CD4-positive, alpha-beta T cell (primary cell): ENCODE data around the gene MROH9. TPM values are rescaled to one million over a fixed set of nuclear protein-coding genes. Genes with fewer than 3 reads are reported as not detected.

ENCODE experiments used
- ATAC-seq: fragments of 200-7000 bp; cut with Tn5 transposase; one replicate; pipeline ENCODE4 v1.10.0; 2022; ENCODE audit warnings: mild to moderate bottlenecking; ENCODE audit not compliant: poor library complexity
- CTCF ChIA-PET: fragments of 350-600 bp; sonication (Branson Sonifier 250); formaldehyde crosslinking; loops from one replicate; lab custom pipeline; 2021; ENCODE audit warnings: antibody characterized with exemption, inconsistent platforms; lab: Charles Lee
- POLR2A ChIA-PET: fragments of 350-600 bp; sonication (Branson Sonifier 250); formaldehyde crosslinking; loops from one replicate; lab custom pipeline; 2021; ENCODE audit warnings: antibody characterized with exemption, inconsistent platforms; lab: Charles Lee
- DNase-seq, 14 experiments: peaks; one replicate each; pipeline ENCODE4 v3.0.0-alpha.2; 2013 to 2020; ENCODE audit warnings: mixed read lengths in 2 of 14
- H3K27ac ChIP-seq, 2 donors: one replicate each; pipeline versions ENCODE4 v1.5.1 to v1.7.0; 2013; ENCODE audit warnings: low read length in 2 of 2, low read depth in 1 of 2, mild to moderate bottlenecking in 1 of 2
- H3K27me3 ChIP-seq, 2 experiments: 1 replicate in 1 of 2; 2 replicates in 1 of 2; pipeline versions ENCODE4 v1.6.1 to v1.7.0; 2013; ENCODE audit warnings: low read length in 2 of 2, control low read depth in 1 of 2, mild to moderate bottlenecking in 1 of 2, moderate library complexity in 1 of 2; ENCODE audit not compliant: insufficient read depth in 2 of 2, control insufficient read depth in 1 of 2
- H3K36me3 ChIP-seq: one replicate; pipeline ENCODE4 v1.6.1; 2013; ENCODE audit warnings: low read length, control low read depth; ENCODE audit not compliant: insufficient read depth
- H3K4me1 ChIP-seq: one replicate; pipeline ENCODE4 v1.6.1; 2013; ENCODE audit warnings: low read length, control low read depth; ENCODE audit not compliant: insufficient read depth
- H3K4me3 ChIP-seq: one replicate; pipeline ENCODE4 v1.5.1; 2013; ENCODE audit warnings: mild to moderate bottlenecking, low read length, moderate library complexity
- H3K9me3 ChIP-seq, 2 experiments: 1 replicate in 1 of 2; 2 replicates in 1 of 2; pipeline versions ENCODE4 v1.6.1 to v1.7.0; 2013; ENCODE audit warnings: low read length in 2 of 2, mild to moderate bottlenecking in 2 of 2, control low read depth in 1 of 2, moderate library complexity in 1 of 2; ENCODE audit not compliant: control insufficient read depth in 1 of 2, insufficient read depth in 1 of 2
- H3K27ac Mint-ChIP-seq: one replicate; pipeline ENCODE4 v1.8.0; 2020; ENCODE audit warnings: mixed read lengths
- H3K27me3 Mint-ChIP-seq: one replicate; pipeline ENCODE4 v1.8.0; 2021; ENCODE audit warnings: mixed read lengths
- H3K36me3 Mint-ChIP-seq: one replicate; pipeline ENCODE4 v1.8.0; 2021; ENCODE audit warnings: low read depth, mixed read lengths
- H3K4me1 Mint-ChIP-seq: one replicate; pipeline ENCODE4 v1.8.0; 2021; ENCODE audit warnings: low read depth, mixed read lengths
- H3K4me3 Mint-ChIP-seq: one replicate; pipeline ENCODE4 v1.8.0; 2020; ENCODE audit warnings: mild to moderate bottlenecking, mixed read lengths
- H3K9me3 Mint-ChIP-seq: one replicate; pipeline ENCODE4 v1.8.0; 2020; ENCODE audit warnings: mixed read lengths
- intact Hi-C, 2 experiments: fragments of 100-400 bp; cut with DNase I in 1 of 2; cut with micrococcal nuclease in 1 of 2; formaldehyde crosslinking; loops; one replicate each; pipeline versions ENCODE4 v1.15.1 to v1.9.0; 2023 to 2025; cut with DNase I, micrococcal nuclease
- total RNA-seq, 174 experiments: library from RNA in 2 of 174; stranded (reverse) in 2 of 174; gene quantifications; one replicate each; pipeline ENCODE4 v1.2.3 and lab custom pipeline; 2021 to 2026
- TF ChIP-seq, protein P1 (sequence below): fragments of 200-600 bp; IDR thresholded peaks from one replicate; pipeline ENCODE4 v1.8.0; 2022; ENCODE audit warnings: antibody characterized with exemption, mild to moderate bottlenecking

Gene MROH9
- total RNA-seq, 2 experiments from 2014 or later = not detected

DNA sequence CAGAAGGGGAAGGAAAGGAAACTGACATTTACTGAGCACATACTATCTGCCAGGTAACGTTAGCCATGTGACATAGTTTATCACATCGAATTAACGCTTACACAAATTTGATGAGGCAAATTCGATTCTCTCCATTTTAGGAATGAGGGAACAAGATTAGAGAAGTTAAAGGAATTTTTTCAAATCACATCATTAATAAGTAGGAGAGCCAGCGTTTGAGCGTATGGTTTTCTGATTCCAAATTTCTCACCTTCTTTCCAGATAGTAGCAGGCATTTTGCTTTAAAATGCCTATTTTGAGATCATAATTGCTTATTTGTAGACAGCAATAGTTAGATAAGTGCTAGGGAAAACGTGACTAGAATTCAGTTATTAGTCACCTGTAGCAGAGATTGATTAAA is 174.6 kb downstream of the MROH9 start:
- Histone ChIP-seq H3K27ac (no peak overlapping the region), H3K36me3 (no peaks in the 10 kb centered on the region), H3K4me3 (no peak overlapping the region), H3K9me3 (no peaks in the 10 kb centered on the region), H3K27me3 (peaks cover 0 to 5% of the 10 kb centered on the region in 2 experiments), H3K4me1 (no peaks in the 10 kb centered on the region)
- no peak for ATAC-seq
- no peaks in the 10 kb centered on the region for H3K4me1 Mint-ChIP-seq
- H3K36me3 Mint-ChIP-seq = no peaks in the 10 kb centered on the region
- CTCF ChIA-PET = no interaction called here
- no peak overlapping the region for H3K27ac Mint-ChIP-seq
- no peak overlapping the region for H3K4me3 Mint-ChIP-seq
- H3K27me3 Mint-ChIP-seq = peaks cover 19% of the 10 kb centered on the region
- H3K9me3 Mint-ChIP-seq = no peaks in the 10 kb centered on the region
- intact Hi-C loops = no loop called here
- POLR2A ChIA-PET = no interaction called here
- TF ChIP-seq, protein P1, sequence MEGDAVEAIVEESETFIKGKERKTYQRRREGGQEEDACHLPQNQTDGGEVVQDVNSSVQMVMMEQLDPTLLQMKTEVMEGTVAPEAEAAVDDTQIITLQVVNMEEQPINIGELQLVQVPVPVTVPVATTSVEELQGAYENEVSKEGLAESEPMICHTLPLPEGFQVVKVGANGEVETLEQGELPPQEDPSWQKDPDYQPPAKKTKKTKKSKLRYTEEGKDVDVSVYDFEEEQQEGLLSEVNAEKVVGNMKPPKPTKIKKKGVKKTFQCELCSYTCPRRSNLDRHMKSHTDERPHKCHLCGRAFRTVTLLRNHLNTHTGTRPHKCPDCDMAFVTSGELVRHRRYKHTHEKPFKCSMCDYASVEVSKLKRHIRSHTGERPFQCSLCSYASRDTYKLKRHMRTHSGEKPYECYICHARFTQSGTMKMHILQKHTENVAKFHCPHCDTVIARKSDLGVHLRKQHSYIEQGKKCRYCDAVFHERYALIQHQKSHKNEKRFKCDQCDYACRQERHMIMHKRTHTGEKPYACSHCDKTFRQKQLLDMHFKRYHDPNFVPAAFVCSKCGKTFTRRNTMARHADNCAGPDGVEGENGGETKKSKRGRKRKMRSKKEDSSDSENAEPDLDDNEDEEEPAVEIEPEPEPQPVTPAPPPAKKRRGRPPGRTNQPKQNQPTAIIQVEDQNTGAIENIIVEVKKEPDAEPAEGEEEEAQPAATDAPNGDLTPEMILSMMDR = no peak
- no peak for DNase-seq

DNA sequence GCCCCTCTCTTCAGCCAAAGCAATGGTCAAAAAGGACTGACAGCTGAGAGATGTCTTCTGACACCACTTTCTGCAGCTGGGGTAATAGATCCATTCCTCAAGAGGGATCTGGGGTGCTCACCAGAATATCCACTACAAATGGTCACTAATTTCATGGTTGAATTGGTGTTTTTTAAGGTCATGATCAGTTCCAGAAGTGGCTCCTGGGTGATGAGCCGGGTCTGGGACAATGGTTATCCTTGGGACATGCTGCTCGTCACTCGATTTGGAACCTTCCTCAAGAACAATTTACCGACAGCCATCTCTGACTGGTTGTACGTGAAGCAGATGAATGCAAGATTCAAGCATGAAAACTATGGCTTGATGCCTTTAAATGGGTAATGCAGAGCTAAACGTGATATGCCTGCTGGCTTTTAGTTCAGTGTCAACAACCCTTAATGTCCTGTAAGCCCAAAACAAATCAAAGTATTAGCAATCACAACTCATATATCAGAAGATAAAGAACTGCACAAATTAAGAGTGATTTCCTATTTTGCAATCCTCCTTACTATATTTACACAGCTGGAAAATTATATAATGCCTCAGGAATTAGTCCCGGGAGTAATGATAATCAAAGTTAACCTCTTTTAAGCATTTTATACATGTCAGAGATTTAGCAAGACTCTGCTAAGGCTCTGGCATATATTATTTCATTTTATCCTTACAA is 175.4 kb downstream of the MROH9 start:
- H3K27me3 Mint-ChIP-seq = peaks cover 22% of the 10 kb centered on the region
- DNase-seq (no peak), ATAC-seq (no peak)
- Histone ChIP-seq H3K36me3 (no peaks in the 10 kb centered on the region), H3K4me3 (no peak overlapping the region), H3K27ac (no peak overlapping the region), H3K4me1 (no peaks in the 10 kb centered on the region), H3K27me3 (peaks cover 0 to 6% of the 10 kb centered on the region in 2 experiments), H3K9me3 (no peaks in the 10 kb centered on the region)
- ChIA-PET CTCF (no interaction called here), POLR2A (no interaction called here)
- intact Hi-C loops = no loop called here
- H3K4me1 Mint-ChIP-seq = no peaks in the 10 kb centered on the region
- no peaks in the 10 kb centered on the region for H3K36me3 Mint-ChIP-seq
- TF ChIP-seq, protein P1 = no peak
- H3K27ac Mint-ChIP-seq = no peak overlapping the region
- no peak overlapping the region for H3K4me3 Mint-ChIP-seq
- no peaks in the 10 kb centered on the region for H3K9me3 Mint-ChIP-seq

DNA sequence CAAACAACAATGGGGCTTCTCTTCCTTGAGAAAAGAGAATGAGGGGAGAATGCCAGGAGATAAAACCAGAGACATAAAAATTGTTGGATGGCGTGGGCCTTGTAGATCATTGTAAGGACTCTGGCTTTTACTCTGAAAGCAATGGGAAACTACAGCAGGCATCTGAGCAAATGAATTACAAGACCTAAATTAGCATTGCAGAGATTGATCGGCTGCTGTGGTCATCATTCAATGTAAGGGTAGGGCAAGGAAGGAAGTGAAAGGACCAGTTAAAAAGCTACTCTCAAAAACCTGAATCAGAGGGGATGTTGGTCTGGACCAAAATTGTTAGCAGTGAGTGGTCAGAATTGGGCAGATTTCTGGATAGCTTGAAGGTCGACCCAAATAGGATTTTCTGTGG is 176.8 kb downstream of the MROH9 start:
- TF ChIP-seq, protein P1 = no peak
- no peaks in the 10 kb centered on the region for H3K36me3 Mint-ChIP-seq
- H3K9me3 ChIP-seq = no peaks in the 10 kb centered on the region
- no peak overlapping the region for H3K4me3 ChIP-seq
- no peak overlapping the region for H3K27ac ChIP-seq
- intact Hi-C loops = no loop called here
- ChIA-PET CTCF (no interaction called here), POLR2A (no interaction called here)
- H3K27ac Mint-ChIP-seq = no peak overlapping the region
- no peak overlapping the region for H3K4me3 Mint-ChIP-seq
- no peaks in the 10 kb centered on the region for H3K36me3 ChIP-seq
- H3K9me3 Mint-ChIP-seq = no peaks in the 10 kb centered on the region
- no peaks in the 10 kb centered on the region for H3K4me1 Mint-ChIP-seq
- no peaks in the 10 kb centered on the region for H3K4me1 ChIP-seq
- no peak for DNase-seq
- peaks cover 0 to 6% of the 10 kb centered on the region in 2 experiments for H3K27me3 ChIP-seq
- peaks cover 29% of the 10 kb centered on the region for H3K27me3 Mint-ChIP-seq
- no peak for ATAC-seq
